ENCODE measurements around the gene GPR6. TPM values are rescaled to one million over a fixed set of nuclear protein-coding genes. Genes with fewer than 3 reads are reported as not detected.

Gene GPR6
- total RNA-seq, 2 donors from 2014 or later = not detected

DNA sequence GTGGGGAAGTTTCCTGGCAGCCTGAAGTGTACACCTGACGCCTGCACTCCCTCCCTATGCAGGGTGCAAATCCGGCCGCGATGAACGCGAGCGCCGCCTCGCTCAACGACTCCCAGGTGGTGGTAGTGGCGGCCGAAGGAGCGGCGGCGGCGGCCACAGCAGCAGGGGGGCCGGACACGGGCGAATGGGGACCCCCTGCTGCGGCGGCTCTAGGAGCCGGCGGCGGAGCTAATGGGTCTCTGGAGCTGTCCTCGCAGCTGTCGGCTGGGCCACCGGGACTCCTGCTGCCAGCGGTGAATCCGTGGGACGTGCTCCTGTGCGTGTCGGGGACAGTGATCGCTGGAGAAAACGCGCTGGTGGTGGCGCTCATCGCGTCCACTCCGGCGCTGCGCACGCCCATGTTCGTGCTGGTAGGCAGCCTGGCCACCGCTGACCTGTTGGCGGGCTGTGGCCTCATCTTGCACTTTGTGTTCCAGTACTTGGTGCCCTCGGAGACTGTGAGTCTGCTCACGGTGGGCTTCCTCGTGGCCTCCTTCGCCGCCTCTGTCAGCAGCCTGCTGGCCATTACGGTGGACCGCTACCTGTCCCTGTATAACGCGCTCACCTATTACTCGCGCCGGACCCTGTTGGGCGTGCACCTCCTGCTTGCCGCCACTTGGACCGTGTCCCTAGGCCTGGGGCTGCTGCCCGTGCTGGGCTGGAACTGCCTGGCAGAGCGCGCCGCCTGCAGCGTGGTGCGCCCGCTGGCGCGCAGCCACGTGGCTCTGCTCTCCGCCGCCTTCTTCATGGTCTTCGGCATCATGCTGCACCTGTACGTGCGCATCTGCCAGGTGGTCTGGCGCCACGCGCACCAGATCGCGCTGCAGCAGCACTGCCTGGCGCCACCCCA lies 1.2 kb downstream of the GPR6 start:
- H3K4me1 ChIP-seq = peaks cover 14% of the 10 kb centered on the region
- 7 to 14% methylated on average over 17 to 80 of the region's 81 CpGs for WGBS, 2 donors
- peak in 1 of 4 donors; percentile 10 for DNase-seq
- no peak overlapping the region for H3K4me3 ChIP-seq
- H3K9me3 ChIP-seq = no peaks in the 10 kb centered on the region
- ATAC-seq = no peak
- intact Hi-C loops (cut with DNase I) = no loop called here
- H3K36me3 ChIP-seq (replicated peaks in 1 of 2; ENCODE audit: insufficient read depth in 1 of 2, low read depth in 2 of 2) = no peaks in the 10 kb centered on the region
- H3K27me3 ChIP-seq = peaks cover 0 to 23% of the 10 kb centered on the region in 2 donors
- H3K27ac ChIP-seq = no peak overlapping the region
- TF ChIP-seq POLR2A (IDR thresholded peaks at IDR 0.05) = no peak
- TF ChIP-seq, protein P1, sequence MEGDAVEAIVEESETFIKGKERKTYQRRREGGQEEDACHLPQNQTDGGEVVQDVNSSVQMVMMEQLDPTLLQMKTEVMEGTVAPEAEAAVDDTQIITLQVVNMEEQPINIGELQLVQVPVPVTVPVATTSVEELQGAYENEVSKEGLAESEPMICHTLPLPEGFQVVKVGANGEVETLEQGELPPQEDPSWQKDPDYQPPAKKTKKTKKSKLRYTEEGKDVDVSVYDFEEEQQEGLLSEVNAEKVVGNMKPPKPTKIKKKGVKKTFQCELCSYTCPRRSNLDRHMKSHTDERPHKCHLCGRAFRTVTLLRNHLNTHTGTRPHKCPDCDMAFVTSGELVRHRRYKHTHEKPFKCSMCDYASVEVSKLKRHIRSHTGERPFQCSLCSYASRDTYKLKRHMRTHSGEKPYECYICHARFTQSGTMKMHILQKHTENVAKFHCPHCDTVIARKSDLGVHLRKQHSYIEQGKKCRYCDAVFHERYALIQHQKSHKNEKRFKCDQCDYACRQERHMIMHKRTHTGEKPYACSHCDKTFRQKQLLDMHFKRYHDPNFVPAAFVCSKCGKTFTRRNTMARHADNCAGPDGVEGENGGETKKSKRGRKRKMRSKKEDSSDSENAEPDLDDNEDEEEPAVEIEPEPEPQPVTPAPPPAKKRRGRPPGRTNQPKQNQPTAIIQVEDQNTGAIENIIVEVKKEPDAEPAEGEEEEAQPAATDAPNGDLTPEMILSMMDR (IDR thresholded peaks at IDR 0.05) = no peak

DNA sequence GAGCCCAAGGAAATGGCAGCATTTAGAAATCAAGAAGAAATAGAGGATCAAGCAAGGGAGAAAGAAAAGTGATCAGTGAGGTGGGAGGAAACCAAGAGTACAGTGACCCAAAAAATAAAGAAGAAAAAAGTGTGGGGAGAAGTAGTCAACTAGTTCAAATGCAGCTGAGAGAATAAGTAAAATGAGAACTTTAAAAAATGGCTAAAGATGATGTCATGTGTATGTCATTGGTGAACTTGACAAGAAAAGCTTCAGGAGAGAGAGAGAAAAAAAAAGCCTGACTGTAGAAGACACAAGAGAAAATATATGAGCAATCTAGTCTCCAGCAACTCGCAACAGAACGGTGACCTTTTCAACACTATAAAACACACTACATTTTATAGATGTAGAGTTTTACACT lies 6.3 kb downstream of the GPR6 start:
- Histone ChIP-seq H3K27ac (no peak overlapping the region), H3K4me1 (peaks cover under 1% of the 10 kb centered on the region), H3K27me3 (peaks cover 0 to 4% of the 10 kb centered on the region in 2 donors), H3K9me3 (no peaks in the 10 kb centered on the region), H3K4me3 (no peak overlapping the region), H3K36me3 (replicated peaks in 1 of 2; ENCODE audit: insufficient read depth in 1 of 2, low read depth in 2 of 2) (no peaks in the 10 kb centered on the region)
- 87 to 92% methylated on average over 2 of the region's 2 CpGs for WGBS, 2 donors
- ATAC-seq (no peak), DNase-seq (no peak)
- TF ChIP-seq POLR2A (IDR thresholded peaks at IDR 0.05) = no peak
- TF ChIP-seq, protein P1 (IDR thresholded peaks at IDR 0.05) = no peak
- intact Hi-C loops (cut with DNase I) = no loop called here

GRCh38 chr6:109987196-109987595 lies 9.1 kb downstream of the GPR6 start:
- DNase-seq (no peak), ATAC-seq (no peak)
- intact Hi-C loops (cut with DNase I) = no loop called here
- H3K4me3 ChIP-seq = no peak overlapping the region
- 80 to 88% methylated on average over 1 of the region's 1 CpG for WGBS, 2 donors
- H3K4me1 ChIP-seq = no peaks in the 10 kb centered on the region
- TF ChIP-seq, protein P1 (IDR thresholded peaks at IDR 0.05) = no peak
- no peak for TF ChIP-seq POLR2A (IDR thresholded peaks at IDR 0.05)
- no peaks in the 10 kb centered on the region for H3K9me3 ChIP-seq
- H3K27ac ChIP-seq = no peak overlapping the region
- H3K36me3 ChIP-seq (replicated peaks in 1 of 2; ENCODE audit: insufficient read depth in 1 of 2, low read depth in 2 of 2) = no peaks in the 10 kb centered on the region
- H3K27me3 ChIP-seq = no peaks in the 10 kb centered on the region

- Histone ChIP-seq H3K4me3 (no peak overlapping the region), H3K36me3 (replicated peaks in 1 of 2; ENCODE audit: insufficient read depth in 1 of 2, low read depth in 2 of 2) (no peaks in the 10 kb centered on the region), H3K27me3 (no peaks in the 10 kb centered on the region), H3K9me3 (no peaks in the 10 kb centered on the region), H3K4me1 (no peaks in the 10 kb centered on the region), H3K27ac (no peak overlapping the region)
- DNase-seq (no peak), ATAC-seq (no peak)
- 84 to 85% methylated on average over 4 of the region's 4 CpGs for WGBS, 2 donors
- intact Hi-C loops (cut with DNase I) = no loop called here
- TF ChIP-seq, protein P1 (IDR thresholded peaks at IDR 0.05) = no peak
- no peak for TF ChIP-seq POLR2A (IDR thresholded peaks at IDR 0.05)
Measured at GRCh38 chr6:109991201-109992101, 13.3 kb downstream of the GPR6 start.

Measured in body of pancreas (tissue), 4 donors.